GM23338 (cell line): ENCODE measurements around the gene CHRDL2. TPM values are rescaled to one million over a fixed set of nuclear protein-coding genes. Genes with fewer than 3 reads are reported as not detected.

Experiments used
- ATAC-seq: fragments of 200-7000 bp; cut with Tn5 transposase; 3 replicates; pipeline ENCODE4 v1.9.1; 2020
- DNase-seq: peaks from one replicate; pipeline ENCODE4 v3.0.0-alpha.2; 2015; ENCODE audit warnings: low spot score
- H2AFZ ChIP-seq: fragments of 200-600 bp; sonication (generic); 2 replicates; pipeline ENCODE4 v1.8.0; 2016; ENCODE audit warnings: antibody characterized with exemption, mild to moderate bottlenecking, moderate library complexity
- H3F3A ChIP-seq: fragments of 200-600 bp; sonication (generic); replicated peaks from 2 replicates; pipeline ENCODE4 v1.8.0; 2017; ENCODE audit warnings: antibody characterized with exemption, mixed run types, low read depth
- H3K27ac ChIP-seq: fragments of 200-600 bp; sonication (generic); 2 replicates; pipeline ENCODE4 v1.6.1; 2016; ENCODE audit warnings: low read depth
- H3K27me3 ChIP-seq: fragments of 200-600 bp; sonication (generic); 2 replicates; pipeline ENCODE4 v1.8.0; 2016; ENCODE audit warnings: mild to moderate bottlenecking, mixed run types, moderate library complexity; ENCODE audit not compliant: insufficient read depth
- H3K36me3 ChIP-seq: fragments of 200-600 bp; sonication (generic); 2 replicates; pipeline ENCODE4 v1.8.0; 2016; ENCODE audit warnings: mild to moderate bottlenecking; ENCODE audit not compliant: insufficient read depth
- H3K4me1 ChIP-seq: fragments of 200-600 bp; sonication (generic); 2 replicates; pipeline ENCODE4 v1.8.0; 2016; ENCODE audit warnings: mild to moderate bottlenecking, moderate library complexity; ENCODE audit not compliant: insufficient read depth
- H3K4me2 ChIP-seq: fragments of 200-600 bp; sonication (generic); 2 replicates; pipeline ENCODE4 v1.7.1; 2017; ENCODE audit warnings: mixed run types
- H3K4me3 ChIP-seq: fragments of 200-600 bp; sonication (generic); 2 replicates; pipeline ENCODE4 v1.6.1; 2016; ENCODE audit warnings: mixed run types
- H3K79me2 ChIP-seq: fragments of 200-600 bp; sonication (generic); replicated peaks from 2 replicates; pipeline ENCODE4 v1.8.0; 2017; ENCODE audit warnings: mild to moderate bottlenecking; ENCODE audit not compliant: insufficient read depth
- H3K9me2 ChIP-seq: fragments of 200-600 bp; sonication (generic); 2 replicates; pipeline ENCODE4 v1.8.0; 2017; ENCODE audit not compliant: insufficient read depth
- H4K20me1 ChIP-seq: fragments of 200-600 bp; sonication (generic); replicated peaks from 2 replicates; pipeline ENCODE4 v1.8.0; 2017; ENCODE audit warnings: mild to moderate bottlenecking; ENCODE audit not compliant: insufficient read depth
- H3K27ac Mint-ChIP-seq: 2 replicates; pipeline ENCODE4 v1.8.0; 2020; ENCODE audit warnings: inconsistent platforms, mild to moderate bottlenecking, moderate library complexity, mixed read lengths
- H3K27me3 Mint-ChIP-seq: 3 replicates; pipeline ENCODE4 v1.8.0; 2022; ENCODE audit warnings: low read depth, mild to moderate bottlenecking, moderate library complexity, mixed read lengths, inconsistent platforms; ENCODE audit not compliant: insufficient read depth, poor library complexity
- H3K36me3 Mint-ChIP-seq: 3 replicates; pipeline ENCODE4 v1.8.0; 2021; ENCODE audit warnings: low read depth, mild to moderate bottlenecking, inconsistent platforms, moderate library complexity, mixed read lengths
- H3K4me1 Mint-ChIP-seq: 3 replicates; pipeline ENCODE4 v1.8.0; 2020; ENCODE audit warnings: mild to moderate bottlenecking, inconsistent platforms, mixed read lengths
- H3K4me3 Mint-ChIP-seq: 3 replicates; pipeline ENCODE4 v1.8.0; 2021; ENCODE audit warnings: moderate library complexity, mild to moderate bottlenecking, inconsistent platforms, mixed read lengths
- H3K9me3 Mint-ChIP-seq: 3 replicates; pipeline ENCODE4 v1.8.0; 2020; ENCODE audit warnings: moderate library complexity, mild to moderate bottlenecking, inconsistent platforms, mixed read lengths
- CREB1 ChIP-seq: fragments of 250-450 bp; sonication (Bioruptor Pico); IDR thresholded peaks from 2 replicates; pipeline ENCODE4 v1.5.0; 2020; ENCODE audit warnings: low read depth, mild to moderate bottlenecking, moderate library complexity
- CTCF ChIP-seq, 2 experiments: fragments of 200-600 bp in 1 of 2; sonication (generic) in 1 of 2; conservative IDR thresholded peaks; 2 replicates each; pipeline versions ENCODE4 v1.5.1 to v1.6.1; 2016 to 2017; ENCODE audit warnings: antibody characterized with exemption in 2 of 2, low read depth in 2 of 2, mild to moderate bottlenecking in 2 of 2, moderate library complexity in 1 of 2
- EZH2 ChIP-seq: fragments of 200-600 bp; sonication (generic); IDR thresholded peaks from one replicate; pipeline ENCODE4 v1.8.0; 2017; ENCODE audit warnings: antibody characterized with exemption, mild to moderate bottlenecking, low read depth; ENCODE audit not compliant: unreplicated experiment
- JUNB ChIP-seq: IDR thresholded peaks from one replicate; pipeline ENCODE4 v1.6.1; 2016; ENCODE audit warnings: antibody characterized with exemption; ENCODE audit not compliant: unreplicated experiment
- NANOG ChIP-seq: IDR thresholded peaks from 2 replicates; pipeline ENCODE4 v1.6.1; 2016; ENCODE audit warnings: antibody characterized with exemption, borderline replicate concordance
- STAT1 ChIP-seq: IDR thresholded peaks from one replicate; pipeline ENCODE4 v1.6.1; 2016; ENCODE audit warnings: antibody characterized with exemption; ENCODE audit not compliant: unreplicated experiment
- ZNF114 ChIP-seq: fragments of 250-450 bp; sonication (Bioruptor Pico); IDR thresholded peaks from 2 replicates; pipeline ENCODE4 v1.5.0; 2020; ENCODE audit warnings: mild to moderate bottlenecking, moderate library complexity
- ZNF331 ChIP-seq: fragments of 250-450 bp; sonication (Bioruptor Pico); IDR thresholded peaks from 2 replicates; pipeline ENCODE4 v1.5.0; 2020; ENCODE audit warnings: low read depth, mild to moderate bottlenecking, moderate library complexity
- ZNF462 ChIP-seq: fragments of 250-450 bp; sonication (Bioruptor Pico); IDR thresholded peaks from 2 replicates; pipeline ENCODE4 v1.5.0; 2020; ENCODE audit warnings: mild to moderate bottlenecking, moderate library complexity
- polyA plus RNA-seq: library from polyadenylated mRNA; unstranded; fragments of >200 nt; fragmentation: Nextera tagmentation; extraction: Ambion mirVana; gene quantifications from 2 replicates; pipeline ENCODE4 v1.2.1, GENCODE V29; 2016
- total RNA-seq: library from RNA; depleted of rRNA; stranded (reverse); fragments of >200 nt; shearing (Covaris generic); gene quantifications from 2 replicates; pipeline ENCODE4 v1.2.3, GENCODE V29; 2014
- TF ChIP-seq, protein P1 (sequence below): IDR thresholded peaks from one replicate; pipeline ENCODE4 v1.6.1; 2018; ENCODE audit warnings: antibody characterized with exemption; ENCODE audit not compliant: unreplicated experiment

CHRDL2 gene
- total and polyA plus RNA-seq, 2 experiments from 2014 or later = 0.21 TPM; not detected in 1

- TF ChIP-seq CTCF (conservative IDR thresholded peaks at IDR 0.05; ENCODE audit: low read depth in 2 of 2) = no peak
- no peak for TF ChIP-seq ZNF114 (CRISPR knock-in tag)
- TF ChIP-seq STAT1 = no peak
- TF ChIP-seq CREB1 = no peak
- no peak for TF ChIP-seq JUNB
Observed at GRCh38 chr11:74710281-74710938, 20.8 kb downstream of the CHRDL2 start (continued).

GRCh38 chr11:74709175-74709574, 22.1 kb downstream of the CHRDL2 start:
- H3K79me2 ChIP-seq = no peaks in the 10 kb centered on the region
- no peaks in the 10 kb centered on the region for H3K36me3 Mint-ChIP-seq
- no peak overlapping the region for H3K4me3 Mint-ChIP-seq
- H2AFZ ChIP-seq = peak overlapping the region; percentile 11; the same call in 1 of the 2 replicates
- no peaks in the 10 kb centered on the region for H3K27me3 ChIP-seq
- H3K9me3 Mint-ChIP-seq = no peaks in the 10 kb centered on the region
- peaks cover 7% of the 10 kb centered on the region; the same call in 1 of the 2 replicates for H3K4me1 ChIP-seq
- no peak overlapping the region for H3K4me2 ChIP-seq
- no peaks in the 10 kb centered on the region for H3F3A ChIP-seq
- DNase-seq = no peak
- H3K4me1 Mint-ChIP-seq = peaks cover 11% of the 10 kb centered on the region
- H3K27ac ChIP-seq = no peak overlapping the region
- no peak overlapping the region for H3K4me3 ChIP-seq
- H3K36me3 ChIP-seq = no peaks in the 10 kb centered on the region
- no peak overlapping the region for H3K27ac Mint-ChIP-seq
- ATAC-seq = no peak
- no peaks in the 10 kb centered on the region for H3K9me2 ChIP-seq
- H4K20me1 ChIP-seq = no peaks in the 10 kb centered on the region
- H3K27me3 Mint-ChIP-seq = peaks cover 16% of the 10 kb centered on the region
- TF ChIP-seq ZNF331 (CRISPR knock-in tag) (no peak), JUNB (no peak), CTCF (conservative IDR thresholded peaks at IDR 0.05; ENCODE audit: low read depth in 2 of 2) (no peak), CREB1 (no peak), STAT1 (no peak), ZNF462 (CRISPR knock-in tag) (no peak), NANOG (no peak), EZH2 (no peak)
- TF ChIP-seq, protein P1, sequence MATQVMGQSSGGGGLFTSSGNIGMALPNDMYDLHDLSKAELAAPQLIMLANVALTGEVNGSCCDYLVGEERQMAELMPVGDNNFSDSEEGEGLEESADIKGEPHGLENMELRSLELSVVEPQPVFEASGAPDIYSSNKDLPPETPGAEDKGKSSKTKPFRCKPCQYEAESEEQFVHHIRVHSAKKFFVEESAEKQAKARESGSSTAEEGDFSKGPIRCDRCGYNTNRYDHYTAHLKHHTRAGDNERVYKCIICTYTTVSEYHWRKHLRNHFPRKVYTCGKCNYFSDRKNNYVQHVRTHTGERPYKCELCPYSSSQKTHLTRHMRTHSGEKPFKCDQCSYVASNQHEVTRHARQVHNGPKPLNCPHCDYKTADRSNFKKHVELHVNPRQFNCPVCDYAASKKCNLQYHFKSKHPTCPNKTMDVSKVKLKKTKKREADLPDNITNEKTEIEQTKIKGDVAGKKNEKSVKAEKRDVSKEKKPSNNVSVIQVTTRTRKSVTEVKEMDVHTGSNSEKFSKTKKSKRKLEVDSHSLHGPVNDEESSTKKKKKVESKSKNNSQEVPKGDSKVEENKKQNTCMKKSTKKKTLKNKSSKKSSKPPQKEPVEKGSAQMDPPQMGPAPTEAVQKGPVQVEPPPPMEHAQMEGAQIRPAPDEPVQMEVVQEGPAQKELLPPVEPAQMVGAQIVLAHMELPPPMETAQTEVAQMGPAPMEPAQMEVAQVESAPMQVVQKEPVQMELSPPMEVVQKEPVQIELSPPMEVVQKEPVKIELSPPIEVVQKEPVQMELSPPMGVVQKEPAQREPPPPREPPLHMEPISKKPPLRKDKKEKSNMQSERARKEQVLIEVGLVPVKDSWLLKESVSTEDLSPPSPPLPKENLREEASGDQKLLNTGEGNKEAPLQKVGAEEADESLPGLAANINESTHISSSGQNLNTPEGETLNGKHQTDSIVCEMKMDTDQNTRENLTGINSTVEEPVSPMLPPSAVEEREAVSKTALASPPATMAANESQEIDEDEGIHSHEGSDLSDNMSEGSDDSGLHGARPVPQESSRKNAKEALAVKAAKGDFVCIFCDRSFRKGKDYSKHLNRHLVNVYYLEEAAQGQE = no peak
